Right lobe of liver (tissue), 4 donors: Measurements from ENCODE around the gene TTC23.

Experiments
- CTCF ChIP-seq, 4 donors: fragments of 200-600 bp in 3 of 4; fragments of 450-650 bp in 1 of 4; IDR thresholded peaks; one replicate each; pipeline versions ENCODE4 v1.5.1 to v1.8.0; 2016 to 2022; ENCODE audit warnings: antibody characterized with exemption in 4 of 4, mild to moderate bottlenecking in 2 of 4
- POLR2A ChIP-seq: fragments of 450-650 bp; IDR thresholded peaks from one replicate; pipeline ENCODE4 v1.6.1; 2017; ENCODE audit warnings: antibody characterized with exemption, mild to moderate bottlenecking
- donor health status: DM: no; HTN: no; CAD: no.
- donor health status: DM: no; HTN: no; CAD: no.
- donor health status: DM: no; HTN: yes; CAD: no.

GRCh38 chr15:99130314-99130713, 119.1 kb downstream of the TTC23 start:
- TF ChIP-seq CTCF (IDR thresholded peaks at IDR 0.05) (no peak), POLR2A (no peak)
